Osteoblast (primary cell): ENCODE measurements around the gene AMER3. TPM values are rescaled to one million over a fixed set of nuclear protein-coding genes. Genes with fewer than 3 reads are reported as not detected.

Experiments
- DNase-seq: peaks from one replicate; pipeline ENCODE4 v3.0.0; 2011; ENCODE audit warnings: low spot score, mixed read lengths; ENCODE audit not compliant: insufficient read length; ENCODE audit errors: missing footprints
- H2AFZ ChIP-seq: 2 replicates; pipeline ENCODE4 v1.6.0; 2011; ENCODE audit warnings: mild to moderate bottlenecking, low read length
- H3K27ac ChIP-seq: 2 replicates; pipeline ENCODE4 v1.5.1; 2011; ENCODE audit warnings: mild to moderate bottlenecking, low read depth, low read length, moderate library complexity
- H3K27me3 ChIP-seq: 2 replicates; pipeline ENCODE4 v1.6.0; 2012; ENCODE audit warnings: mild to moderate bottlenecking, control low read depth, inconsistent platforms, low read length, moderate library complexity; ENCODE audit not compliant: insufficient read depth
- H3K36me3 ChIP-seq: 2 replicates; pipeline ENCODE4 v1.5.1; 2011; ENCODE audit warnings: mild to moderate bottlenecking, low read length, control low read depth, moderate library complexity; ENCODE audit not compliant: insufficient read depth
- H3K4me1 ChIP-seq: 2 replicates; pipeline ENCODE4 v1.5.1; 2011; ENCODE audit warnings: mild to moderate bottlenecking, low read length, control low read depth, moderate library complexity; ENCODE audit not compliant: insufficient read depth
- H3K4me2 ChIP-seq: 2 replicates; pipeline ENCODE4 v1.6.0; 2011; ENCODE audit warnings: mild to moderate bottlenecking, low read length; ENCODE audit not compliant: insufficient read depth
- H3K4me3 ChIP-seq: fragments of 200-600 bp; sonication (generic); 3 replicates; pipeline ENCODE4 v1.5.1; 2012; ENCODE audit warnings: mild to moderate bottlenecking, low read length, inconsistent platforms; ENCODE audit not compliant: insufficient read depth
- H3K79me2 ChIP-seq: 2 replicates; pipeline ENCODE4 v1.6.0; 2012; ENCODE audit warnings: mild to moderate bottlenecking, low read length, control low read depth, inconsistent platforms; ENCODE audit not compliant: insufficient read depth
- H3K9me3 ChIP-seq: 2 replicates; pipeline ENCODE4 v1.5.1; 2011; ENCODE audit warnings: low read depth, low read length, control low read depth
- H4K20me1 ChIP-seq: 2 replicates; pipeline ENCODE4 v1.6.0; 2012; ENCODE audit warnings: mild to moderate bottlenecking, low read length, control low read depth; ENCODE audit not compliant: insufficient read depth
- total RNA-seq: library from RNA; depleted of rRNA; stranded (reverse); fragments of >200 nt; gene quantifications from 2 replicates; pipeline ENCODE4 v1.2.3, GENCODE V29; 2012
- TF ChIP-seq, protein P1 (sequence below): IDR thresholded peaks from 2 replicates; pipeline ENCODE4 v1.5.1; 2011; ENCODE audit warnings: mild to moderate bottlenecking, low read depth, low read length, moderate library complexity; ENCODE audit errors: extremely low read depth

AMER3 gene
- total RNA-seq, 1 donor, result not detected

- no peaks in the 10 kb centered on the region for H3K9me3 ChIP-seq
- TF ChIP-seq, protein P1, sequence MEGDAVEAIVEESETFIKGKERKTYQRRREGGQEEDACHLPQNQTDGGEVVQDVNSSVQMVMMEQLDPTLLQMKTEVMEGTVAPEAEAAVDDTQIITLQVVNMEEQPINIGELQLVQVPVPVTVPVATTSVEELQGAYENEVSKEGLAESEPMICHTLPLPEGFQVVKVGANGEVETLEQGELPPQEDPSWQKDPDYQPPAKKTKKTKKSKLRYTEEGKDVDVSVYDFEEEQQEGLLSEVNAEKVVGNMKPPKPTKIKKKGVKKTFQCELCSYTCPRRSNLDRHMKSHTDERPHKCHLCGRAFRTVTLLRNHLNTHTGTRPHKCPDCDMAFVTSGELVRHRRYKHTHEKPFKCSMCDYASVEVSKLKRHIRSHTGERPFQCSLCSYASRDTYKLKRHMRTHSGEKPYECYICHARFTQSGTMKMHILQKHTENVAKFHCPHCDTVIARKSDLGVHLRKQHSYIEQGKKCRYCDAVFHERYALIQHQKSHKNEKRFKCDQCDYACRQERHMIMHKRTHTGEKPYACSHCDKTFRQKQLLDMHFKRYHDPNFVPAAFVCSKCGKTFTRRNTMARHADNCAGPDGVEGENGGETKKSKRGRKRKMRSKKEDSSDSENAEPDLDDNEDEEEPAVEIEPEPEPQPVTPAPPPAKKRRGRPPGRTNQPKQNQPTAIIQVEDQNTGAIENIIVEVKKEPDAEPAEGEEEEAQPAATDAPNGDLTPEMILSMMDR, result no peak
- H3K79me2 ChIP-seq, result no peaks in the 10 kb centered on the region
- no peaks in the 10 kb centered on the region for H4K20me1 ChIP-seq
- H3K4me1 ChIP-seq, result no peaks in the 10 kb centered on the region
- H3K27ac ChIP-seq, result no peak overlapping the region
- H3K36me3 ChIP-seq, result no peaks in the 10 kb centered on the region
- DNase-seq, result no peak
- H2AFZ ChIP-seq, result no peak overlapping the region
- no peak overlapping the region for H3K4me3 ChIP-seq
- no peaks in the 10 kb centered on the region for H3K27me3 ChIP-seq
- H3K4me2 ChIP-seq, result no peak overlapping the region
Measured at GRCh38 chr2:130808482-130809268, 53.3 kb downstream of the AMER3 start.

GRCh38 chr2:130810490-130810889, 55.1 kb downstream of the AMER3 start:
- no peaks in the 10 kb centered on the region for H3K9me3 ChIP-seq
- DNase-seq, result no peak
- H3K27ac ChIP-seq, result no peak overlapping the region
- H3K79me2 ChIP-seq, result no peaks in the 10 kb centered on the region
- H3K36me3 ChIP-seq, result no peaks in the 10 kb centered on the region
- no peaks in the 10 kb centered on the region for H3K4me1 ChIP-seq
- no peak overlapping the region for H3K4me2 ChIP-seq
- H2AFZ ChIP-seq, result no peak overlapping the region
- TF ChIP-seq, protein P1, result no peak
- no peaks in the 10 kb centered on the region for H3K27me3 ChIP-seq
- no peaks in the 10 kb centered on the region for H4K20me1 ChIP-seq
- no peak overlapping the region for H3K4me3 ChIP-seq

GRCh38 chr2:130813722-130814121, 58.4 kb downstream of the AMER3 start:
- H3K4me3 ChIP-seq, result no peak overlapping the region
- TF ChIP-seq, protein P1, result no peak
- H3K27ac ChIP-seq, result no peak overlapping the region

DNA sequence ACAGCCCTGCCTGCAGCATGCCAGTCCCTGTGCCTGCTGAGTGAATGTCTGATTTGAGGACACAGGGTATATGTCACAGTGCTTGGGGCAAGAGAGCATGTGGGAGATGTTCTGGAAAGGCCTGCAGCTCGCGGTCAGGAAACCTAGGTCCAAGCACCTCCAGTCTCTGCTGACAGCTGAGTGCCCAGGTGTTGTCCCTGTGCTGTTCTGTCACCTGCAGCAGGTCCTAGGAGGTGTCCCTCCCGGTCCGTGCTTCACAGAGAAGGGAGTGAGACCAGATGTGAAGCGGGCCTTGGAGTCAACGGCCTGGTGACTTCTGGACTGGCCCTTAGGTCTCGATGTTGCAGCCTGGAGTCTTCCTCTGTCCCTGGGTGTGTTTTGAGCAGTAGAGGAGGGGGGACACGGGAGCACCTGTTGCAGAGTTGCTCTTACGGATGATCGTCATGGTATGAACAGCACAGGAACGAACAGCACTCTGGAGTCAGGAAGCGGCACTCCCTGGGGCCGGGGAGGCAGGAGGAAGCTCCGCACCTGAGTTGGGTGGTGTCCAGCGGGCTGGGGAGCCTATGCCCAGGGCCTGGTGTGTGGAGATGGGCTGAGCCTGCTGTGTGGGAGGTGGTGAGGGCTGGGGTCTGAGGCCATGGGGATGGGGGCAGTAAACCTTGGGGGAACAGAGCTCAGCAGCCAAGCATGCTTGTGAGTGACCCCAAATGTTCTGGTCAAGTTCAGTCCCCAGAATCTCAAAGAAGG, 59.8 kb downstream of the AMER3 start:
- Histone ChIP-seq H3K79me2 (no peaks in the 10 kb centered on the region), H4K20me1 (no peaks in the 10 kb centered on the region), H3K27ac (no peak overlapping the region), H3K4me3 (no peak overlapping the region), H3K36me3 (no peaks in the 10 kb centered on the region), H2AFZ (no peak overlapping the region), H3K4me1 (no peaks in the 10 kb centered on the region), H3K27me3 (no peaks in the 10 kb centered on the region), H3K4me2 (no peak overlapping the region), H3K9me3 (no peaks in the 10 kb centered on the region)
- TF ChIP-seq, protein P1, result no peak
- DNase-seq, result no peak

More at GRCh38 chr2:130813722-130814121, 58.4 kb downstream of the AMER3 start:
- H2AFZ ChIP-seq, result no peak overlapping the region
- H3K36me3 ChIP-seq, result no peaks in the 10 kb centered on the region
- no peaks in the 10 kb centered on the region for H3K27me3 ChIP-seq
- H3K79me2 ChIP-seq, result no peaks in the 10 kb centered on the region
- DNase-seq, result no peak
- no peaks in the 10 kb centered on the region for H4K20me1 ChIP-seq
- H3K9me3 ChIP-seq, result no peaks in the 10 kb centered on the region
- H3K4me2 ChIP-seq, result no peak overlapping the region
- no peaks in the 10 kb centered on the region for H3K4me1 ChIP-seq
